ENCODE measurements around the gene REG1B.

The REG1B gene

GRCh38 chr2:79085382-79085781 is 2.4 kb downstream of the REG1B start:
- Histone ChIP-seq H3F3A (ENCODE audit: insufficient read depth, low read length) (no peaks in the 10 kb centered on the region), H3K9me2 (replicated peaks; ENCODE audit: insufficient read depth, low read length) (no peaks in the 10 kb centered on the region), H3K4me1 (ENCODE audit: low read length) (no peaks in the 10 kb centered on the region), H3K9ac (ENCODE audit: low read length) (no peak overlapping the region), H3K4me3 (ENCODE audit: low read length) (no peak overlapping the region), H3K27me3 (replicated peaks; ENCODE audit: insufficient read depth, low read length) (no peaks in the 10 kb centered on the region), H2AFZ (ENCODE audit: low read length) (no peak overlapping the region), H3K36me3 (replicated peaks; ENCODE audit: insufficient read depth, low read length) (no peaks in the 10 kb centered on the region), H4K20me1 (ENCODE audit: insufficient read depth, low read length) (no peaks in the 10 kb centered on the region), H3K27ac (ENCODE audit: low read length) (no peak overlapping the region), H3K9me3 (replicated peaks; ENCODE audit: insufficient read depth, low read length) (no peaks in the 10 kb centered on the region), H3K79me2 (ENCODE audit: low read length) (no peaks in the 10 kb centered on the region), H3K4me2 (ENCODE audit: low read depth, low read length) (no peak overlapping the region)
- no peak for DNase-seq
- TF ChIP-seq EZH2 (optimal IDR thresholded peaks at IDR 0.05; ENCODE audit: low read depth, low read length) (no peak), CTCF (IDR thresholded peaks at IDR 0.05; ENCODE audit: low read length) (no peak), EZH2phosphoT487 (IDR thresholded peaks at IDR 0.05; ENCODE audit: low read length) (no peak)

- no peaks in the 10 kb centered on the region for H3K79me2 ChIP-seq (ENCODE audit: low read length)
- H3K9ac ChIP-seq (ENCODE audit: low read length): no peak overlapping the region
- H3K4me1 ChIP-seq (ENCODE audit: low read length): no peaks in the 10 kb centered on the region
- no peak for TF ChIP-seq EZH2phosphoT487 (IDR thresholded peaks at IDR 0.05; ENCODE audit: low read length)
- no peak for TF ChIP-seq EZH2 (optimal IDR thresholded peaks at IDR 0.05; ENCODE audit: low read depth, low read length)
- TF ChIP-seq CTCF (IDR thresholded peaks at IDR 0.05; ENCODE audit: low read length): no peak
- H3K36me3 ChIP-seq (replicated peaks; ENCODE audit: insufficient read depth, low read length): no peaks in the 10 kb centered on the region
- H2AFZ ChIP-seq (ENCODE audit: low read length): no peak overlapping the region
- H3K4me2 ChIP-seq (ENCODE audit: low read depth, low read length): no peak overlapping the region
- no peaks in the 10 kb centered on the region for H3K9me2 ChIP-seq (replicated peaks; ENCODE audit: insufficient read depth, low read length)
- H3K9me3 ChIP-seq (replicated peaks; ENCODE audit: insufficient read depth, low read length): no peaks in the 10 kb centered on the region
- DNase-seq: no peak
- H3K4me3 ChIP-seq (ENCODE audit: low read length): no peak overlapping the region
- no peaks in the 10 kb centered on the region for H3F3A ChIP-seq (ENCODE audit: insufficient read depth, low read length)
- no peaks in the 10 kb centered on the region for H4K20me1 ChIP-seq (ENCODE audit: insufficient read depth, low read length)
- H3K27ac ChIP-seq (ENCODE audit: low read length): no peak overlapping the region
- no peaks in the 10 kb centered on the region for H3K27me3 ChIP-seq (replicated peaks; ENCODE audit: insufficient read depth, low read length)
These were observed 3.2 kb downstream of the REG1B start for GRCh38 chr2:79084495-79085135.

- H3K9me3 ChIP-seq (replicated peaks; ENCODE audit: insufficient read depth, low read length): no peaks in the 10 kb centered on the region
- no peak overlapping the region for H3K9ac ChIP-seq (ENCODE audit: low read length)
- H3K9me2 ChIP-seq (replicated peaks; ENCODE audit: insufficient read depth, low read length): no peaks in the 10 kb centered on the region
- H2AFZ ChIP-seq (ENCODE audit: low read length): no peak overlapping the region
- no peak overlapping the region for H3K4me2 ChIP-seq (ENCODE audit: low read depth, low read length)
- H3K79me2 ChIP-seq (ENCODE audit: low read length): no peaks in the 10 kb centered on the region
- DNase-seq: peak; percentile 59
- no peaks in the 10 kb centered on the region for H3K4me1 ChIP-seq (ENCODE audit: low read length)
- no peak overlapping the region for H3K27ac ChIP-seq (ENCODE audit: low read length)
- no peaks in the 10 kb centered on the region for H3K36me3 ChIP-seq (replicated peaks; ENCODE audit: insufficient read depth, low read length)
- TF ChIP-seq EZH2 (optimal IDR thresholded peaks at IDR 0.05; ENCODE audit: low read depth, low read length): no peak
- no peak for TF ChIP-seq CTCF (IDR thresholded peaks at IDR 0.05; ENCODE audit: low read length)
- TF ChIP-seq EZH2phosphoT487 (IDR thresholded peaks at IDR 0.05; ENCODE audit: low read length): no peak
- H3K4me3 ChIP-seq (ENCODE audit: low read length): no peak overlapping the region
- no peaks in the 10 kb centered on the region for H4K20me1 ChIP-seq (ENCODE audit: insufficient read depth, low read length)
- H3F3A ChIP-seq (ENCODE audit: insufficient read depth, low read length): no peaks in the 10 kb centered on the region
- H3K27me3 ChIP-seq (replicated peaks; ENCODE audit: insufficient read depth, low read length): no peaks in the 10 kb centered on the region
These were observed 4.1 kb downstream of the REG1B start for GRCh38 chr2:79083597-79084251.

Measured in MM.1S (cell line).